ENCODE data around the gene MPRIP.

The MPRIP gene

GRCh38 chr17:17228521-17229279 lies 186.4 kb downstream of the MPRIP start:
- peak in 7 of 58 donors; percentile 11 to 31 (median 23) for DNase-seq

DNA sequence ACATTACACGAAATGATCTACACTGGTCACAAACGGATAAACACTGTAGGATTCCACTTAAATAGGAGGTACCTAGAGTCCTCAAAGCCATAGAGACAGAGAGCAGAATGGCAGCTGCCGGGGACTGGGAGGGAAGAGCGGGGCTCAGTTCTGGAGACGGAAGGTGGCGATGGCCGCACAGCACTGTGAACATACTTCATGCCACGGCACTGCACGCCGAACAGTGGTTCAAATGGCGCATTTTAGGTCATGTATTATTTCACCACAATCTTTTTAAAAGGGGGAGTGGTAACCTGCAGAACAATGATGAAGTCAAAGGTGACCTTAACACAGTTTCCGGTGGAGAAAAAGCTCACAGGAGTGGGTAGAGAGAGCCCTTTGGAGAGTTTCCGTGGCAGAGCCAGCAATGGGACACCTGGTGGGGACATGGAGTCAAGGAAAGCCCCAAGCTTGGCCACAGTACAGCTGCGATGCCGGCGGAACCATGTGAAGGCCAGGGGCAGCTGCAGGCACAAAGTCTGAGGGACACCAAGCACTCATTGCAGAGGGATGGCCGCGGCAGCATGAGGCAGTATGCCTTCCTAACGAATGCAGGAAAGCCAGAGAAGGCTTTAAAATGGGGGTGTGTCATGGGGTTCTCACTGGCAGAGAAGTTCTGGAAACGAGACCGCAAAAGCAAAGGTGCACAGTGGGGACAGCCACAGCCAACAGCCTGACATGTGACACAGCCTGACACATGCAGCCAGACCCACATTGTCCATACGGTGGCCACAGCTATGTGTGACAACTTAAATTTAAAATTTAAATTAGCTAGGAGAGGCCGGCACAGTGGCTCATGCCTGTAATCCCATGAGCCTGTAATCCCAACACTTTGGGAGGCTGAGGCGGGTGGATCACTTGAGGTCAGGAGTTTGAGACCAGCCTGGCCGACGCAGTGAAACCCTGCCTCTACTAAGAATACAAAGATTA lies 187.4 kb downstream of the MPRIP start:
- no peak for DNase-seq

DNA sequence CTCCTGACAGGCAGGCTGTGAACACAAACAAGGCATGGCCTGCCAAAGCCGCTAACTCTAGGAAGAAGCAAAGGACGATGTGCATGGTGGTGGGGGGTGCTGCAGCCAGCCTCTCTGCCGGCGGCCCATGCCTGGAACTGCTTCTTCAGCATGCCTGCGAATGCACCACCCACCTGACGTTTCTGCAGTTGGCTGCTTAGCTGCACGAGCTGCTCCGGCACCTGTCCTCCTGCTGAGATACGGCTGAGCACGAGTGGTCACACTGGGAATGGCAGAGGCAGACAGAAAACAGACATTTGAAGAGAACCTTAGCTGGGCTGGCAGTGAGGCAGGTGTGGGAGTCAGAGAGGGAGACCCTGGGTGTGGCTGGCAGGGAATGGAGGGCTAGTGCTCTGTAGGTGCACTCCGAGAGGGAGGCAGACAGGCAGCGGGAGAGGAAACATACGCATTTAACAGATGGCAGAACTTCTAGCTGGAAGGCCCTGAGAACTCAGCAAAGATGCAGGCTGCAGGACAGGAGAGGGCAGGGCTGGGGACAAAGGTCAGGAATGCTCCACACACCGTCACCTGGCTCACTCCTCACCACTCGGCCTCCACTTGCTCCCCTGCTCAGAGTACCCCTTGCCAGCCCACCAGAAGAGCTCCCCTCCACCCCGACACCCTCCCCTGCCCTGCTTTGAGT lies 189.5 kb downstream of the MPRIP start:
- DNase-seq, result peak in 1 of 58 donors; percentile 53

- DNase-seq, result no peak
Observed at GRCh38 chr17:17232303-17232621, 190.0 kb downstream of the MPRIP start.

- DNase-seq, result peak in 20 of 58 donors; percentile 12 to 50 (median 26)
Observed at GRCh38 chr17:17235212-17236174, 193.2 kb downstream of the MPRIP start.

DNA sequence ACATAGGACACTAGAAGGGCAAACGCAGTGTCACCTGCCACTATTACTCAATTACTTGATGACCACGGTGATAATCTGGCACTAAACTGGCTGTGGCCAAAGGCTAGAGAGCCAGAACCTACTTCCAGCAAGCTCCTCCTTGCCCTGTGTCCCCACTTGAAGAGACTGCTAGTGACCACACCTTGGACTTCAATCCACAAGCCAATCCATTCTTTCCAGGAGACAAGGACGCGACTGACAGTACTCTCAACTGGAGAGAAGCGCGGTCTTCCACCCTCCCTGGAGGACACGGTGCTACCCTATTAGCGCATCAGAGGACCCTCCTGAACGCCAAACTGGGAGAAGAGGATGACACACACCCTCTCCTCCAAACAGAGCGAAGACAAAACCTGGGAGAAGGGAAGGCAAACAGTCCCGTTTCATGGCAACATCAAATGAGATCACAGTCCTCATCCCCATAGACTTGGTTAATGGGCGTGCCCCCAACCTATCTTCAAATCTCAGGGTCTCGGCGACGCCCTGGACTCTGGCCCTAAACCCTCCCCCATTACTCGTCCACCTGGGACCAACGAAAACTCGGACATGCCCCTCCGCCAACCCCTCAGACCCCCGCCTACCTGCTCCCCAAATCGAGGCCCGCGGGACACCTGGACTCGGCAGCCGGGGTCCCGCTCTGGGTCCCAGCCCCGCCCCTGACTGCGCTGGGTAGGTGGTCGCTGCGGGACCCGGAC lies 194.2 kb downstream of the MPRIP start:
- DNase-seq, result peak in 1 of 58 donors; percentile 55

DNA sequence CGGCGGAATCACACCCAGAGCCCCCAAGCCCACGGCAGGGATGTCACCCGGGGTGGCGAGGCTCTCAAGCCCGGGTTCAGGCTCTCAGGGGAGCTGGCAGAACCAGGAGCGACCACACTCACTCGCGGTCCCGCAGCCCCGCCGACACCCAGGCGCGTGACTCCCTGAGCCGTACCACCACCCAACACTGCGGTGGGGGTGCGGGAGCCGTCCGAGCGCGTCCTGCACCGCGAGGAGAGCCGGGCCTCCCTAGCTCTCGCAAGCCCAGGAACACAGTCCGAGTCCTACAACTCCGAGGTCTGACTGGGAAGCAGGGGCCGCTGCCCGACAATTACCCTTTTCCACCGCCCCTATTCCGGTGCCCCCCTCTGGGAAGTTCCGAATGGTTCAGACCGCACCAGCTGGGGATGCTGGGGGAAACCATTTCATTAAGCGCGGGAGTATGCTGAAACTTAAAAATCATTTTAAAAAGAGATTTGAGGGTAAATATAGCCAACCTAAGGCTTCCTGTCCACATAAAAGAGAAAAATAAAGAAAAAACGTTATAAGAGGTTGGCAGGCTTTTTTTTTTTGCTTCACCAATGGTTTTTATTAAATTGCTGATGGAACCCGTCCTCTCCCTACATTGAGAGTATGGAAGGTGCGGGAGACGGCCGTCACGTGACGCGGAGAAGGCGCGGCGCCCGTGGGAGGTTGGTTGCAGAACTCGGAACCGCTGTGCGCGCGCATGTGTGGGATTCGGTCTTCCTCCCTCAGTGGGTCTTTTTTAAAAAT lies 195.0 kb downstream of the MPRIP start, which contains the start of gene FLCN:
FLCN (minus strand) TSS at position 143 of the 774 bp plus-strand sequence. CDS start 9,031 bp downstream, outside the sequence.
- peak; percentile 38 to 93 (median 84) for DNase-seq

- DNase-seq, result no peak
Observed at GRCh38 chr17:17239832-17240231, 197.6 kb downstream of the MPRIP start.

DNA sequence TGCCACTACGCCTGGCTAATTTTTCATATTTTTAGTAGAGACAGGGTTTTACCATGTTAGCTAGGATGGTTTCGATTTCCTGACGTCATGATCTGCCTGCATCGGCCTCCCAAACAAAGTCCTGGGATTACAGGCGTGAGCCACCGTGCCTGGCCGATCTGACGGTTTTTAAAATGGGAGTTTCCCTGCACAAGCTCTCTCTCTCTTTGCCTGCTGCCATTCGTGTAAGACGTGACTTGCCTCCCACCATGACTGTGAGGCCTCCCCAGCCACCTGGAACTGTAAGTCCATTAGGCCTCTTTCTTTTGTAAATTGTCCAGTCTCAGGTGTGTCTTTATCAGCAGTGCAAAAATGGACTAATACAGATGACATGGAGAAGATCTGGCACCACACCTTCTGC lies 199.4 kb downstream of the MPRIP start:
- no peak for DNase-seq

DNA sequence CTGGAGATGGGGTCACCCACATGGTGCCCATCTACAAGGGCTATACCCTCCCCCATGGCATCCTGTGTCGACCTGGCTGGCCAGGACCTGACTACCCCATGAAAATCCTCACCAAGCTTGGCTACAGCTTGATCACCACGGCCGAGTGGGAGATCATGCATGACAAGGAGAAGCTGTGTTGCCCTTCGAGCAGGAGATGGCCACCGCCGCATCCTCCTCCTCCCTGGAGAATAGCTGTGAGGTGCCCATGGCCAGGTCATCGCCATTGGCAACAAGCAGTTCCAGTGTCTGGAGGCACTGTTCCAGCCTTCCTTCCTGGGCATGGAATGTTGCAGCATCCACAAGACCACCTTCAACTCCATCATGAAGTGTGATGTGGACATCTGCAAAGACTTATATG lies 200.0 kb downstream of the MPRIP start:
- no peak for DNase-seq

Data from anterior cingulate cortex (tissue), 58 donors.